Immature natural killer cell (primary cell): ENCODE data around the gene PRRC2B. TPM values are rescaled to one million over a fixed set of nuclear protein-coding genes. Genes with fewer than 3 reads are reported as not detected.
A peak's percentile ranks its signal among the peaks of the same experiment; 100 is the strongest.
"Not testable (repeated sequence)": the region's sequence is repeated elsewhere in the genome, so short reads cannot be mapped to it uniquely, and the experiment has no call there.

ENCODE experiments used
- DNase-seq, 3 donors: peaks; one replicate each; pipeline ENCODE4 v3.0.0; 2022; ENCODE audit warnings: mixed read lengths in 1 of 3
- H3K27ac Mint-ChIP-seq, 6 donors: one replicate each; pipeline ENCODE4 v1.8.0; 2020; ENCODE audit warnings: mixed read lengths in 6 of 6, mild to moderate bottlenecking in 5 of 6, inconsistent platforms in 4 of 6, moderate library complexity in 3 of 6
- H3K27me3 Mint-ChIP-seq, 3 donors: one replicate each; pipeline ENCODE4 v1.8.0; 2020 to 2021; ENCODE audit warnings: low read depth in 3 of 3, mild to moderate bottlenecking in 3 of 3, mixed read lengths in 3 of 3, moderate library complexity in 3 of 3, inconsistent platforms in 1 of 3
- H3K36me3 Mint-ChIP-seq, 3 donors: one replicate each; pipeline ENCODE4 v1.8.0; 2020; ENCODE audit warnings: mixed read lengths in 3 of 3, inconsistent platforms in 2 of 3, mild to moderate bottlenecking in 2 of 3
- H3K4me1 Mint-ChIP-seq, 2 donors: one replicate each; pipeline ENCODE4 v1.8.0; 2020; ENCODE audit warnings: inconsistent platforms in 2 of 2, mild to moderate bottlenecking in 2 of 2, mixed read lengths in 2 of 2, moderate library complexity in 1 of 2
- H3K4me3 Mint-ChIP-seq, 5 donors: one replicate each; pipeline ENCODE4 v1.8.0; 2020; ENCODE audit warnings: mild to moderate bottlenecking in 5 of 5, mixed read lengths in 5 of 5, inconsistent platforms in 3 of 5, moderate library complexity in 3 of 5
- H3K9me3 Mint-ChIP-seq, 6 donors: one replicate each; pipeline ENCODE4 v1.8.0; 2020; ENCODE audit warnings: mild to moderate bottlenecking in 6 of 6, mixed read lengths in 6 of 6, inconsistent platforms in 4 of 6, moderate library complexity in 3 of 6
- polyA plus RNA-seq, 3 donors: library from polyadenylated mRNA; unstranded; fragments of 300-500 nt; fragmentation: Illumina TruSeq; gene quantifications; one replicate each; pipeline ENCODE4 v1.2.3, GENCODE V29; 2021

Gene PRRC2B
- polyA plus RNA-seq, 3 donors from 2014 or later = 2.0 to 48.1 (median 9.6) TPM

DNA sequence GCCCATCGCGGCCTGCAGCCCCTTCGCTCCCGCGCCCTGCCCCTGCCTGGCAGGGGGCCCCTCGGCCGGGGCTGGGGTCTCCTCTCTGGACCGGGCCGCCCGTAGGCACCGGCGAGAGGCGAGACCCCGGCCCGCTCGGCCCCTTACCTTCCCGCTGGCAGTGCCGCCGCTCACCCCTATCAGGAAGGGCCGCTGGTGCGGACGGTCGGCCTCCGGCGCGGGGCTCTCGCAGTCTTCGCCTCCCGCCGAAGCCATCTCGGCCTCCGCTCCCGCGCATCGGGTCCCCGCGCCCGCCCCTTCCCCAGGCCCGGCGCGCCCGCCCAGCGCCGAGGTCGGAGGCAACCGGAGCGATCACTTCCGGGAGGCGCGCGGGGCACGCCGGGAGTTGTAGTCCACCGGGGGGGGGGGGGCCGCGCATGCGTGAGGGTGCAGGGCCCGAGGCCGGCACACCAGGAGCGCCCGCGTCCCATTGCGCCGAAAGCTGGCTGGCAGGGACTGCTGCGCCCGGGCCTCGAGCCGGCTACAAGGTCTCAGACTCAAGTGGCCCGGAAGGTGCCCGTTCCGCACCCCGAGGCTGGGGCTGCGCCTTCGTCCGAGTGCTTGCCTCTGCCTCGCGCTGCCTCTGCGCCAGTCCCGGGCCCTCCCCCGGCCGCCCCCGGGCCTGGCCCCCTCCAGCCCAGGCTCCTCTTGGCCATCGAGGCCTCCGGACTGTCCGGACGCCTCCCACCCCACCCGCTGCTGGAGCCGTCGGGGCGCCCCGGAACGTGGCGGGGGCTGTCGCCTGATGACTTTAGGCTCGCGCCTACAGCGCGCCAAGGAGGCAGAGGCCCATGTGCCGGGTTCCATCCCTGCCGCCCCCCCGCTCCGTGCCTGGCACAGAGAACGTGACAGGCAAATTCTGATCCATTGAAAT is 137.3 kb downstream of the PRRC2B start, which contains the start of gene UCK1:
TSS of gene UCK1 (minus strand) at position 344 of the 913 bp plus-strand sequence. CDS start at position 255, 89 bp downstream.
- Mint-ChIP-seq H3K4me1 (peaks cover 20 to 24% of the 10 kb centered on the region in 2 donors), H3K36me3 (peaks cover 0 to 13% (median 7%) of the 10 kb centered on the region in 3 donors), H3K9me3 (no peaks in the 10 kb centered on the region), H3K27me3 (peaks cover 0 to 8% (median 5%) of the 10 kb centered on the region in 3 donors), H3K4me3 (peak within 1 kb of the TSS; percentile 67 to 79 (median 75)), H3K27ac (peak within 1 kb of the TSS in 3 of 6 donors; percentile 23 to 68 (median 53))
- peak; percentile 70 to 75 (median 74) for DNase-seq

DNA sequence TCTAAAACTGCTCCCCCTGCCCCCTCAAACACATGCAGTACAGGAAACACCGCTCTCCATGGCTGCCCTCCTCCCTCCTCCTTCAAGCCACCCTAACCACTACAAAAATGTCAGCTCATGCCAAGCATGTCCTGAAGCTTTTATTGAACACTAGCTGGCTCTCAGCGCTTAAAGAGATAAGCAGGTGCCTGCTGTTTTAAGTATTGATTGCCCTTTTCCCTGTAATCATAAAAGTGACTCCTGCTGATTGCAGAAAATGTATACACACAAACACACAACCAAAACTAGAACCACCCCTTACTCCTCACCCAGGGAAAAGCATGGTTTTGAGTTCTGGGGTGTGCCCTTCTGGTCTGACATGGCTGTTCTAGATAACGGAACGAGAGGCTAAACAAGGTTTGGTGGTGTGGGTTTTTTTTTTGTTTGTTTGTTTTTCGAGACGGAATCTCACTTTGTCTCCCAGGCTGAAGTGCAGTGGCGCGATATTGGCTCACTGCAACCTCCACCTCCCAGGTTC is 140.9 kb downstream of the PRRC2B start:
- H3K4me1 Mint-ChIP-seq = peaks cover 23 to 26% of the 10 kb centered on the region in 2 donors
- no peak overlapping the region for H3K27ac Mint-ChIP-seq
- DNase-seq = no peak
- no peaks in the 10 kb centered on the region for H3K36me3 Mint-ChIP-seq
- no peaks in the 10 kb centered on the region for H3K9me3 Mint-ChIP-seq
- H3K4me3 Mint-ChIP-seq = peak overlapping the region in 2 of 5 donors; percentile 12
- peaks cover 0 to 5% (median 2%) of the 10 kb centered on the region in 3 donors for H3K27me3 Mint-ChIP-seq

DNA sequence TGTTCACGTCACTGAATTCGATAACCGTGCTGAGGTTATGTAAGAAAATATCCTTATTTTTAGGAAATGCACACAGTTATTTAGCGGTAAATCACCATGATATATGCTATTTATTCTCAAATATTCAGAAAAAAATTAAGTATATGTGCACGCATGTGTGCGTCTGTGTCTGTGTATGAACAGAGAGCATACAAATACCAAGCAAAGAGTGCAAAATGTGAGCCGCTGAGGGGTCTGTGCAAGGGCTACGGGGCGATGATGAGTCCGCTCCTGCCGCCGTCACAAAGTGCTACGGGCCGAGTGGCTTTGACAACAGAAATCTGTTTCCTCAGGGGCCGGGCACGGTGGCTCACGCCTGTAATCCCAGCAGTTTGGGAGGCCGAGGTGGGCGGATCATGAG is 144.1 kb downstream of the PRRC2B start:
- Mint-ChIP-seq H3K27ac (no peak overlapping the region), H3K4me3 (no peak overlapping the region), H3K36me3 (no peaks in the 10 kb centered on the region), H3K27me3 (peaks cover 0 to 4% (median 2%) of the 10 kb centered on the region in 3 donors), H3K9me3 (peaks cover 0 to 5% (median under 1%) of the 10 kb centered on the region in 6 donors), H3K4me1 (peaks cover 23 to 24% of the 10 kb centered on the region in 2 donors)
- DNase-seq = no peak

DNA sequence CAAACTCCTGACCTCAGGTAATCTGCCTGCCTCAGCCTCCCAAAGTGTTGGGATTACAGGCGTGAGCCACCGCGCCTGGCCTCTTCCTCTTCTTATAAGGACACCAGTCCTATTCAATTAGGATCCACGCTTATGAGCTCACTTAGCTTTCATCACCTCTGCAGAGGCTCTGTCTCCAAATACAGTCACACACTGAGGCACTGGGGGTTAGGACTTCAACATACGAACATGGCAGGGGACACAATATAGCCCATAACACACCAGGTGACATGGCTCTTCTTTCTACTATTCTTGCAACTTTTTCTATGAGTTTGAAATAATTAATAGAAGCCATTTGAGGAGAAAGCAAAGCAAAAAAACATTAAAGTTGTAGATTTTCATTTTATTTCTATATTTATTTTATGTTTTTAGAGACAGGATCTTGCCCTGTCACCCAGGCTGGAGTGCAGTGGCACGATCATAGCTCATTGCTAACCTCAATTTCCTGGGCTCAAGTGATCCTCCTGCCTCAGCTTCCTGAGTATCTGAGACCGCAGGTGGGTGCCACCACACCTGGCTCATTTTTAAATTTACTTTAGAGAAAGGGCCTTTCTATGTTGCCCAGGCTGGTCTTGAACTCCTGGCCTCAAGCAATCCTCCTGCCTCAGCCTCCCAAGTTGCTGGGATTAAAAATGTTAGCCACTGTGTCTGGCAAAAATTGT is 145.5 kb downstream of the PRRC2B start:
- peak overlapping the region in 2 of 5 donors; percentile 12 to 51 for H3K4me3 Mint-ChIP-seq
- peak in 2 of 3 donors; percentile 15 to 17 for DNase-seq
- peak overlapping the region in 3 of 6 donors; percentile 66 to 79 (median 69) for H3K27ac Mint-ChIP-seq
- peaks cover 4 to 6% (median 4%) of the 10 kb centered on the region in 3 donors for H3K27me3 Mint-ChIP-seq
- H3K9me3 Mint-ChIP-seq = peaks cover 0 to 19% (median 13%) of the 10 kb centered on the region in 6 donors
- H3K36me3 Mint-ChIP-seq = peaks cover 0 to 8% (median 3%) of the 10 kb centered on the region in 3 donors
- peaks cover 22% of the 10 kb centered on the region in 2 donors for H3K4me1 Mint-ChIP-seq

DNA sequence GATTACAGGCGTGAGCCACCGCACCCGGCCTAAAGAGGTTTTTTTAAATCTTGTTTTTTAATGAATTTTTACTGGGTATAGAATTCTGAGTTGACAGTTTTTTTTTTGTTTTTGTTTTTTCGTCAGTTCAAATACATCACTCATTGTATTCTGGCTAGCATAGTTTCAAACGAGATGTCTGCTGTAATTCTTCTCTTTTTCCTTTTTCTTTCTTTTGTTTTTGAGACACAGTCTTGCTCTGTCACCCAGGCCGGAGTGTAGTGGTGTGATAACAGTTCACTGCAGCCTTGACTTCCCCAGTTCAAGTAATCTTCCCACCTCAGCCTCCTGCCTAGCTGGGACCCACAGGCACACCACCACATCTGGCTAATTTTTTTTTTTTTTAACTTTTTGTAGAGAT is 149.3 kb downstream of the PRRC2B start:
- Mint-ChIP-seq H3K27ac (no peak overlapping the region), H3K9me3 (peaks cover 3 to 23% (median 16%) of the 10 kb centered on the region in 6 donors), H3K27me3 (peaks cover 15 to 22% (median 19%) of the 10 kb centered on the region in 3 donors), H3K36me3 (peaks cover 5 to 8% (median 5%) of the 10 kb centered on the region in 3 donors), H3K4me1 (peaks cover 16 to 28% of the 10 kb centered on the region in 2 donors), H3K4me3 (peak overlapping the region in 1 of 5 donors; percentile 4)
- no peak for DNase-seq

DNA sequence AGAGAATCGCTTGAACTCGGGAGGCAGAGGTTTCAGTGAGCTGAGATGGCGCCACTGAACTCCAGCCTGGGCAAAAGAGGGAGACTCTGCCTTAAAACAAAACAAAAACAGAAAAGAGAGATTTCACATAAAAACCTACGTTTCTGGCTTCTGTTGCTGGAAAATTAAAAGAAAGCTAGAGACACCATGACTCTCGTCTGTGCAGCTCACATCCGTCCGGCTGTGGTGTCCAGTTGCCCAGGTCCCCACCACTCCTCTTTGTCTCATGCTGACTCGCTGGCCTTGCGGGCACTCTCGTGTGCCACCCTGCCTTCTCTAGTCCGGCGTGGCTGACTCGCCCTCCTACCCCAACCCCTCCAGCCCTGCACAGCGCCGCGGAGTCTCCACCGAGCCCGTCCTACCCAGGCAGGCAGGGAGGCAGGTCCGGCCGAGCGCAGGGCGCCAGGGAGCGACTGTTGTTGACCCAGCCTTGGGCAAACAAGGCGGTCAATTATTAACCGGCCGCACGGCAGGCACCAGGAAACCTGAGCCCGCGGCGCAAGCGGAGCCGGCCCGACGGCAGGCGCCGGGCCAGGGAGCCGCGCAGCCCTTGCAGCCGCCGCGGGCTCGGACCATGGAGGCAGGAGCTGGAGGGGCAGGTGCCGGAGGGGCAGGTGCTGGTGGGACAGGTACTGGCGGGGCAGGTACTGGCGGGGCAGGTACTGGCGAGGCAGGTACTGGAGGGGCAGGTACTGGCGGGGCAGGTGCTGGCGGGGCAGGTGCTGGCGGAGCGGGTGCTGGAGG is 151.3 kb downstream of the PRRC2B start, which contains the start of gene PRRT1B:
TSS of gene PRRT1B (plus strand) at position 521 of the 783 bp plus-strand sequence. CDS start at position 614, 93 bp downstream.
- Mint-ChIP-seq H3K4me1 (peaks cover 6 to 18% of the 10 kb centered on the region in 2 donors), H3K4me3 (no peak within 1 kb of the TSS), H3K36me3 (peaks cover 5 to 8% (median 5%) of the 10 kb centered on the region in 3 donors), H3K27me3 (peaks cover 19 to 36% (median 33%) of the 10 kb centered on the region in 3 donors), H3K27ac (no peak within 1 kb of the TSS), H3K9me3 (peaks cover 5 to 23% (median 16%) of the 10 kb centered on the region in 6 donors)
- no peak for DNase-seq

DNA sequence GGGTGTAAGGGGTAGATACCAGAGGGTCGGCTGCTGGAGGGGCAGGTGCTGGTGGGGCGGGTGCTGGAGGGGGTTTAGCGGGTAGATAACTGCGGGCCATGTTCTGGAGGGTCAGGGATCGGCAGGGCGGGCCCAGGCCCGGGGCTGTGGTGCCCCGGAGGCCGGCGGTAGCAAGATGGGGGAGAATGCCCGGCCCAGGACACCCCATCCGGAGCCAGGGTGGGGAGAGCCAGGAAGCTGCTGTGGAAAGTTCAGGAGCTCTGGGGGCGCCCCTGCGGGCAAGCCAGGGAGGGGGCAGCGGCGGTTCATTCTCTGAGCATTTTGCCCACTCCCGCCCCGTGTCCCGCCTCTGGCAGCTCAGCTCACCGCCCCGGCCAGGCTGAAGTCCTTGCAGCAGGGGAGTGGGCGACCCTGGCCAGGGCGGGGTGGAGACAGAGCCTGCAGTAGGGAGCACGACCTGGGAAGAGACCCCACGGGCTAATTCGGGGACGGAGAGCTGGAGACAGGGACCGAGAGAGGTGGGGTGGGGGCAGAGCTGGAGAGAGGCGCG is 152.0 kb downstream of the PRRC2B start:
- Mint-ChIP-seq H3K9me3 (peaks cover 5 to 23% (median 16%) of the 10 kb centered on the region in 6 donors), H3K4me1 (peaks cover under 1 to 13% of the 10 kb centered on the region in 2 donors), H3K27me3 (peaks cover 19 to 39% (median 33%) of the 10 kb centered on the region in 3 donors), H3K27ac (no peak overlapping the region), H3K4me3 (no peak overlapping the region), H3K36me3 (peaks cover 5 to 8% (median 5%) of the 10 kb centered on the region in 3 donors)
- no peak for DNase-seq

DNA sequence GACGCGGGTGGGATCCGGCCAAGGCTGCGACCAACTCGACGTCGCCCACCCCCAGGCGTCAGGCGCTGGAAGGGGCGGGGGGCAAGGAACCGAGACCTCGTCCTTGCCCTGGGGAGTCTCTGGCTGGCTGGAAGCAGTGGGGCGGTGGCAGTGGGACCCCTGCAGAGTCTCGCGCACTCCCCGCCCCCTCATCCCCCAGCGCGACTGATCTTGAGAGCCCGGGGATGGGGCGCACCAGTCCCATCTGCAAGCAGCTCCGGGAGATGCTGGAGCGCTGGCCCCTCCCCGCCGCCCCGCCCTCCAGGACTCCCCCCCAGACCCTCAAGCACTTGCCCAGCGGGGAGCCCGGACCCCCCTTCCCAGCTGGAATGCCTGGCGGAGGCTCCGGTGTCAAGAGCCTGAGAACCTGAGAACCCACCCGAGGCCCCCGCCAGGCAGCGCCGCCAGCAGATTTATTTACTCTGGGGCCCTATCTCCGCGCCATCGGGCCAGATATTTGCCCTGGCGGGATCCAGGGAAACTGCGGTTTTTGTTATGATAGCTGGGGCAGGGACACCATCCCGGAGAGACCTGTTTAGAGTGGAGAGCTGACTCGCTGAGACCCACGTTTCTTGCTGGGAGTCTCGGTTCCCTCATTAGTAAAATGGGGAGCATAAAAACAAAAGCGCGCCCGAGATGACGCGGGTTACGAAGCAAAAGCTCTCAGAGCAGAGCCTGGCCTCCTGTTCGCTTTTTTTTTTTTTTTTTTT is 152.6 kb downstream of the PRRC2B start:
- H3K27ac Mint-ChIP-seq = no peak overlapping the region
- H3K27me3 Mint-ChIP-seq = peaks cover 19 to 41% (median 39%) of the 10 kb centered on the region in 3 donors
- H3K4me3 Mint-ChIP-seq = peak overlapping the region; percentile 55 to 68 (median 57)
- H3K9me3 Mint-ChIP-seq = peaks cover 5 to 23% (median 16%) of the 10 kb centered on the region in 6 donors
- H3K4me1 Mint-ChIP-seq = peaks cover 0 to 12% of the 10 kb centered on the region in 2 donors
- no peak for DNase-seq
- peaks cover 5 to 8% (median 8%) of the 10 kb centered on the region in 3 donors for H3K36me3 Mint-ChIP-seq

DNA sequence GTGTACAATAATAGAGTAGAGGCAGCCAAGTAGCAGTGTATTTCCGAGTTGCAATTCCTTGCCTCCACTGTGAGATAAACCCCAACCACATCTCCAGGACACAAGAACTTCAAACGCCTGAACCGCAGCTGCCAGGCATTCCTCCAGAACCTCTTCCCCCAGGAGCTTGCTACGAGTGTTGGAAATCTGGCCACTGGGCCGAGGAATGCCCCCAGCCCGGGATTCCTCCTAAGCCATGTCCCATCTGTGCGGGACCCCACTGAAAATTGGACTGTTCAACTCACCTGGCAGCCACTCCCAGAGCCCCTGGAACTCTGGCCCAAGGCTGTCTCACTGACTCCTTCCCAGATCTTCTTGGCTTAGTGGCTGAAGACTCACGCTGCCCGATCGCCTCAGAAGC is 155.3 kb downstream of the PRRC2B start:
- peaks cover 22 to 49% (median 42%) of the 10 kb centered on the region in 3 donors for H3K27me3 Mint-ChIP-seq
- not testable (repeated sequence) for H3K36me3 Mint-ChIP-seq, H3K27ac Mint-ChIP-seq, DNase-seq, H3K9me3 Mint-ChIP-seq
- H3K4me3 Mint-ChIP-seq = peak overlapping the region in 1 of 5 donors; percentile 25
- H3K4me1 Mint-ChIP-seq = peaks cover 0 to 12% of the 10 kb centered on the region in 2 donors
